HCT116 (cell line): ENCODE data around the gene RHOU. TPM values are rescaled to one million over a fixed set of nuclear protein-coding genes. Genes with fewer than 3 reads are reported as not detected.

Experiments used
- ATAC-seq: fragments of 200-7000 bp; cut with Tn5 transposase; 2 replicates; pipeline ENCODE4 v1.9.1; 2020; ENCODE audit warnings: mild to moderate bottlenecking, moderate library complexity
- BruUV-seq: library from RNA; stranded (reverse); fragments of 400-500 nt; replicated peaks from 2 replicates; lab custom pipeline; 2021; lab: Mats Ljungman, UMichigan
- CTCF ChIA-PET: fragments of 300-600 bp; sonication (Branson Sonifier 250); formaldehyde crosslinking; loops from one replicate; lab custom pipeline; 2021; ENCODE audit warnings: antibody characterized with exemption; lab: Charles Lee
- POLR2A ChIA-PET: fragments of 300-600, 350-600 bp; sonication (Branson Sonifier 250); formaldehyde crosslinking; loops from one replicate; lab custom pipeline; 2021; ENCODE audit warnings: antibody characterized with exemption; lab: Charles Lee
- RAD21 ChIA-PET, 2 experiments: fragments of 300-600 bp; sonication (Branson Sonifier 250); formaldehyde crosslinking; loops; one replicate each; lab custom pipeline; 2023; ENCODE audit warnings: low total read pairs in 2 of 2; ENCODE audit not compliant: uncharacterized antibody in 2 of 2, unreplicated experiment in 2 of 2, low non-redundant PET in 1 of 2; lab: Charles Lee
- DNase-seq: peaks from one replicate; pipeline ENCODE4 v3.0.0-alpha.2; 2010; ENCODE audit warnings: low read depth, low spot score
- H2AFZ ChIP-seq: fragments of 200-600 bp; shearing (Covaris generic), sonication (generic); 2 replicates; pipeline ENCODE4 v1.6.1; 2017; ENCODE audit warnings: low read depth, mixed run types, mixed read lengths, antibody characterized with exemption, low read length; ENCODE audit not compliant: poor library complexity, severe bottlenecking
- H3K27ac ChIP-seq: 2 replicates; pipeline ENCODE4 v1.5.1; 2012; ENCODE audit warnings: low read depth, low read length
- H3K27me3 ChIP-seq: fragments of 200-600 bp; sonication (generic); 2 replicates; pipeline ENCODE4 v1.6.1; 2016; ENCODE audit warnings: mixed run types, low read length, mixed read lengths; ENCODE audit not compliant: insufficient read depth
- H3K36me3 ChIP-seq, 2 experiments: fragments of 200-500 bp in 1 of 2; fragments of 200-600 bp in 1 of 2; sonication (Bioruptor generic) in 1 of 2; sonication (generic) in 1 of 2; 2 replicates each; pipeline versions ENCODE4 v1.5.1 to v1.6.1; 2014 to 2016; ENCODE audit warnings: low read length in 2 of 2, inconsistent platforms in 1 of 2, mixed read lengths in 1 of 2, mixed run types in 1 of 2; ENCODE audit not compliant: insufficient read depth in 2 of 2, control insufficient read depth in 1 of 2
- H3K4me1 ChIP-seq, 2 experiments: fragments of 200-600 bp in 1 of 2; sonication (generic) in 1 of 2; 2 replicates each; pipeline versions ENCODE4 v1.5.1 to v1.6.1; 2012 to 2017; ENCODE audit warnings: low read length in 2 of 2, inconsistent platforms in 1 of 2, mild to moderate bottlenecking in 1 of 2, mixed read lengths in 1 of 2, mixed run types in 1 of 2, moderate library complexity in 1 of 2; ENCODE audit not compliant: insufficient read depth in 2 of 2, control insufficient read depth in 1 of 2
- H3K4me2 ChIP-seq: fragments of 200-600 bp; sonication (generic); 2 replicates; pipeline ENCODE4 v1.6.1; 2017; ENCODE audit warnings: mixed run types, low read length, mixed read lengths
- H3K4me3 ChIP-seq, 2 experiments: fragments of 200-600 bp in 1 of 2; sonication (generic) in 1 of 2; replicated peaks in 1 of 2; 2 replicates each; pipeline ENCODE4 v1.5.1; 2011 to 2016; ENCODE audit warnings: low read length in 2 of 2, control low read depth in 1 of 2, low read depth in 1 of 2, mild to moderate bottlenecking in 1 of 2, mixed read lengths in 1 of 2, mixed run types in 1 of 2
- H3K79me2 ChIP-seq: fragments of 200-600 bp; sonication (generic); 2 replicates; pipeline ENCODE4 v1.6.1; 2017; ENCODE audit warnings: mild to moderate bottlenecking, mixed run types, low read length, moderate library complexity, mixed read lengths; ENCODE audit not compliant: insufficient read depth
- H3K9ac ChIP-seq: fragments of 200-600 bp; sonication (generic); 2 replicates; pipeline ENCODE4 v1.6.1; 2016; ENCODE audit warnings: low read length, mixed read lengths
- H3K9me2 ChIP-seq: fragments of 200-600 bp; sonication (generic), shearing (Covaris generic); 2 replicates; pipeline ENCODE4 v1.6.1; 2017; ENCODE audit warnings: mixed run types, mild to moderate bottlenecking, moderate library complexity; ENCODE audit not compliant: insufficient read depth
- H3K9me3 ChIP-seq, 2 experiments: fragments of 200-500 bp in 1 of 2; fragments of 200-600 bp in 1 of 2; sonication (Bioruptor generic) in 1 of 2; sonication (generic) in 1 of 2; 2 replicates each; pipeline ENCODE4 v1.6.1; 2014 to 2017; ENCODE audit warnings: low read length in 2 of 2, mixed read lengths in 2 of 2, inconsistent platforms in 1 of 2, low read depth in 1 of 2, mild to moderate bottlenecking in 1 of 2, mixed run types in 1 of 2, moderate library complexity in 1 of 2; ENCODE audit not compliant: control insufficient read depth in 1 of 2, insufficient read depth in 1 of 2
- H4K20me1 ChIP-seq: fragments of 200-600 bp; sonication (generic), shearing (Covaris generic); 2 replicates; pipeline ENCODE4 v1.6.1; 2017; ENCODE audit warnings: mixed run types, mild to moderate bottlenecking, moderate library complexity; ENCODE audit not compliant: insufficient read depth
- ATF3 ChIP-seq: IDR thresholded peaks from 2 replicates; pipeline ENCODE4 v1.6.1; 2012
- CBX3 ChIP-seq: IDR thresholded peaks from 2 replicates; pipeline ENCODE4 v1.6.1; 2012; ENCODE audit warnings: low read depth
- CEBPB ChIP-seq: IDR thresholded peaks from 2 replicates; pipeline ENCODE4 v1.6.1; 2012; ENCODE audit warnings: low read depth
- CTCF ChIP-seq, 3 experiments: fragments of 200-600 bp in 1 of 3; sonication (generic) in 1 of 3; IDR thresholded peaks in 2 of 3; conservative IDR thresholded peaks in 1 of 3; 2 replicates each; pipeline ENCODE4 v1.5.1; 2012 to 2017; ENCODE audit warnings: low read depth in 2 of 3, low read length in 2 of 3, antibody characterized with exemption in 1 of 3, borderline replicate concordance in 1 of 3, control low read depth in 1 of 3, mild to moderate bottlenecking in 1 of 3, mixed read lengths in 1 of 3, mixed run types in 1 of 3, moderate library complexity in 1 of 3; ENCODE audit not compliant: insufficient read depth in 1 of 3
- EGR1 ChIP-seq: IDR thresholded peaks from 2 replicates; pipeline ENCODE4 v1.6.1; 2012; ENCODE audit warnings: low read depth
- ELF1 ChIP-seq: IDR thresholded peaks from 2 replicates; pipeline ENCODE4 v1.6.1; 2012; ENCODE audit warnings: low read depth, borderline replicate concordance
- EZH2phosphoT487 ChIP-seq: fragments of 200-600 bp; IDR thresholded peaks from 2 replicates; pipeline ENCODE4 v1.6.1; 2018; ENCODE audit warnings: antibody characterized with exemption, borderline replicate concordance
- JUND ChIP-seq: IDR thresholded peaks from 2 replicates; pipeline ENCODE4 v1.6.1; 2012
- MAX ChIP-seq: IDR thresholded peaks from 2 replicates; pipeline ENCODE4 v1.6.1; 2012
- POLR2A ChIP-seq: IDR thresholded peaks from 2 replicates; pipeline ENCODE4 v1.7.0; 2011; ENCODE audit warnings: borderline replicate concordance; ENCODE audit not compliant: insufficient read depth, insufficient read length; ENCODE audit errors: extremely low read depth
- POLR2AphosphoS5 ChIP-seq: IDR thresholded peaks from 2 replicates; pipeline ENCODE4 v1.6.1; 2011; ENCODE audit warnings: mild to moderate bottlenecking, low read depth, low read length, moderate library complexity
- RAD21 ChIP-seq: IDR thresholded peaks from 2 replicates; pipeline ENCODE4 v1.6.1; 2012; ENCODE audit warnings: low read depth, mild to moderate bottlenecking
- REST ChIP-seq: IDR thresholded peaks from 2 replicates; pipeline ENCODE4 v1.6.1; 2012; ENCODE audit warnings: low read depth
- SIN3A ChIP-seq: IDR thresholded peaks from 2 replicates; pipeline ENCODE4 v1.6.1; 2012; ENCODE audit warnings: low read depth
- SP1 ChIP-seq: IDR thresholded peaks from 2 replicates; pipeline ENCODE4 v1.6.1; 2012; ENCODE audit warnings: low read depth
- TCF7L2 ChIP-seq: IDR thresholded peaks from 2 replicates; pipeline ENCODE4 v1.7.0; 2011; ENCODE audit warnings: borderline replicate concordance, inconsistent platforms; ENCODE audit not compliant: insufficient read depth, insufficient read length; ENCODE audit errors: extremely low read depth
- YY1 ChIP-seq: IDR thresholded peaks from 2 replicates; pipeline ENCODE4 v1.6.1; 2011; ENCODE audit warnings: low read length, low read depth, moderate library complexity, mild to moderate bottlenecking; ENCODE audit not compliant: insufficient replicate concordance; ENCODE audit errors: extremely low read depth
- ZFX ChIP-seq: fragments of 450-650 bp; IDR thresholded peaks from 2 replicates; pipeline ENCODE4 v1.6.1; 2017
- intact Hi-C: fragments of 100-400 bp; cut with micrococcal nuclease; formaldehyde crosslinking; loops from 2 replicates; pipeline ENCODE4 v1.10.0; 2022
- total RNA-seq: library from RNA; stranded (reverse); gene quantifications from one replicate; pipeline ENCODE4 v1.2.1, GENCODE V29; 2021; ENCODE audit not compliant: unreplicated experiment

Gene RHOU
- total RNA-seq, 1 experiment from 2014 or later: 4.0 TPM

GRCh38 chr1:228770779-228771223 lies 35.5 kb downstream of the RHOU start:
- Histone ChIP-seq H3K9me3 (no peaks in the 10 kb centered on the region), H3K27me3 (no peaks in the 10 kb centered on the region), H3K79me2 (no peaks in the 10 kb centered on the region), H3K9me2 (no peaks in the 10 kb centered on the region), H2AFZ (no peak overlapping the region), H3K9ac (no peak overlapping the region), H3K36me3 (no peaks in the 10 kb centered on the region), H3K4me1 (no peaks in the 10 kb centered on the region), H3K4me2 (no peak overlapping the region), H3K27ac (no peak overlapping the region), H4K20me1 (no peaks in the 10 kb centered on the region), H3K4me3 (no peak overlapping the region)
- DNase-seq (no peak), ATAC-seq (no peak)
- TF ChIP-seq CTCF (IDR thresholded peaks at IDR 0.05 in 2 of 3, conservative IDR thresholded peaks at IDR 0.05 in 1 of 3; ENCODE audit: borderline replicate concordance in 1 of 3, insufficient read depth in 1 of 3, low read depth in 2 of 3, low read length in 2 of 3) (no peak), ATF3 (no peak), CEBPB (no peak), TCF7L2 (no peak), SP1 (no peak), ELF1 (no peak), EZH2phosphoT487 (no peak), JUND (no peak), SIN3A (no peak), ZFX (no peak), REST (no peak), POLR2AphosphoS5 (no peak), RAD21 (no peak), YY1 (no peak), POLR2A (no peak), EGR1 (no peak), CBX3 (no peak), MAX (no peak)
- no TSS peak for BruUV-seq
- RAD21 ChIA-PET: no interaction called here
- intact Hi-C loops: no loop called here
- CTCF ChIA-PET: no interaction called here
- POLR2A ChIA-PET: no interaction called here
